Vagina (tissue), 2 donors: ENCODE results near the gene LIN7A. TPM values are rescaled to one million over a fixed set of nuclear protein-coding genes. Genes with fewer than 3 reads are reported as not detected.

Experiments
- DNase-seq, 2 donors: peaks; one replicate each; pipeline ENCODE4 v3.0.0-alpha.2; 2017; ENCODE audit errors: extremely low spot score in 2 of 2
- H3K27ac ChIP-seq: fragments of 200-600 bp; sonication (generic); one replicate; pipeline ENCODE4 v1.5.1; 2019
- H3K27me3 ChIP-seq: fragments of 200-600 bp; sonication (generic); one replicate; pipeline ENCODE4 v1.5.1; 2019
- H3K36me3 ChIP-seq, 2 donors: fragments of 200-600 bp; sonication (generic); one replicate each; pipeline ENCODE4 v1.5.1; 2017 to 2019
- H3K4me1 ChIP-seq: fragments of 200-600 bp; sonication (generic); one replicate; pipeline ENCODE4 v1.5.1; 2019
- H3K4me3 ChIP-seq, 2 donors: fragments of 200-600 bp; sonication (generic); 1 replicate in 1 of 2; 2 replicates in 1 of 2; pipeline ENCODE4 v1.5.1; 2016 to 2019
- H3K9me3 ChIP-seq: fragments of 200-600 bp; sonication (generic); one replicate; pipeline ENCODE4 v1.5.1; 2019
- POLR2A ChIP-seq, 2 donors: fragments of 450-650 bp; IDR thresholded peaks; one replicate each; pipeline ENCODE4 v1.6.1; 2017; ENCODE audit warnings: antibody characterized with exemption in 2 of 2, mild to moderate bottlenecking in 2 of 2, moderate library complexity in 2 of 2
- POLR2AphosphoS5 ChIP-seq, 2 donors: sonication (generic); formaldehyde crosslinking; IDR thresholded peaks; one replicate each; pipeline ENCODE4 v1.9.0; 2017; ENCODE audit warnings: antibody characterized with exemption in 2 of 2, mild to moderate bottlenecking in 2 of 2, low read depth in 1 of 2; ENCODE audit not compliant: insufficient read depth in 1 of 2
- intact Hi-C: fragments of 100-400 bp; cut with DNase I; formaldehyde crosslinking; loops from one replicate; pipeline ENCODE4 v1.15.1; 2023
- total RNA-seq: library from RNA; depleted of rRNA; stranded (reverse); fragments of >200 nt; gene quantifications from one replicate; pipeline ENCODE4 v1.2.3, GENCODE V29; 2016
- TF ChIP-seq, protein P1 (sequence below), 3 experiments: fragments of 450-650 bp in 2 of 3; fragments of 200-600 bp in 1 of 3; sonication (generic) in 1 of 3; IDR thresholded peaks; one replicate each; pipeline ENCODE4 v1.5.1; 2017 to 2019; ENCODE audit warnings: antibody characterized with exemption in 3 of 3, mild to moderate bottlenecking in 2 of 3, moderate library complexity in 2 of 3

Gene LIN7A
- total RNA-seq, 1 donor from 2014 or later, result 12.5 TPM

GRCh38 chr12:80830533-80831088, 107.1 kb downstream of the LIN7A start:
- intact Hi-C loops, result no loop called here
- H3K4me1 ChIP-seq, result no peaks in the 10 kb centered on the region
- TF ChIP-seq POLR2A (IDR thresholded peaks at IDR 0.05), result no peak
- TF ChIP-seq, protein P1, sequence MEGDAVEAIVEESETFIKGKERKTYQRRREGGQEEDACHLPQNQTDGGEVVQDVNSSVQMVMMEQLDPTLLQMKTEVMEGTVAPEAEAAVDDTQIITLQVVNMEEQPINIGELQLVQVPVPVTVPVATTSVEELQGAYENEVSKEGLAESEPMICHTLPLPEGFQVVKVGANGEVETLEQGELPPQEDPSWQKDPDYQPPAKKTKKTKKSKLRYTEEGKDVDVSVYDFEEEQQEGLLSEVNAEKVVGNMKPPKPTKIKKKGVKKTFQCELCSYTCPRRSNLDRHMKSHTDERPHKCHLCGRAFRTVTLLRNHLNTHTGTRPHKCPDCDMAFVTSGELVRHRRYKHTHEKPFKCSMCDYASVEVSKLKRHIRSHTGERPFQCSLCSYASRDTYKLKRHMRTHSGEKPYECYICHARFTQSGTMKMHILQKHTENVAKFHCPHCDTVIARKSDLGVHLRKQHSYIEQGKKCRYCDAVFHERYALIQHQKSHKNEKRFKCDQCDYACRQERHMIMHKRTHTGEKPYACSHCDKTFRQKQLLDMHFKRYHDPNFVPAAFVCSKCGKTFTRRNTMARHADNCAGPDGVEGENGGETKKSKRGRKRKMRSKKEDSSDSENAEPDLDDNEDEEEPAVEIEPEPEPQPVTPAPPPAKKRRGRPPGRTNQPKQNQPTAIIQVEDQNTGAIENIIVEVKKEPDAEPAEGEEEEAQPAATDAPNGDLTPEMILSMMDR (IDR thresholded peaks at IDR 0.05), result no peak
- TF ChIP-seq POLR2AphosphoS5 (IDR thresholded peaks at IDR 0.05; ENCODE audit: insufficient read depth in 1 of 2, low read depth in 1 of 2), result no peak

DNA sequence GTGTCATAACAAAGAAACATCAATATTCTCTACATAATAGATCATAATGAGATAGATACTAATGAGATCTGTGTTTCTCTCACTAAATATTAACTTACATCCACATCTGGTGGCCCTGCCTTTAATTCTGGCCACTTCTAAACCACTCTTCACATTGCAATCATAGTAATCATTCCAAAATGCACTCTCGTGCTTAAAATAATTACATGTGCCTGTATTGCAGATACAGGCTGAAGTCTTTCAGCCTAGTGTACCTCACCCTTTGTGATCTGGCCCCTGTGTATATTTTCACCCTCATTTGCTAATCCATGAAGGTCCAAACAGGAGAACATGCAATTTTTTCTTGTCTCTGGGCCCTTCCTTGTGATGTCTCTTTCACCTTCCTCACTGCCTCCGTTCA, 108.0 kb downstream of the LIN7A start:
- Histone ChIP-seq H3K36me3 (no peaks in the 10 kb centered on the region), H3K27me3 (no peaks in the 10 kb centered on the region), H3K9me3 (no peaks in the 10 kb centered on the region), H3K4me1 (no peaks in the 10 kb centered on the region), H3K4me3 (no peak overlapping the region), H3K27ac (no peak overlapping the region)
- intact Hi-C loops, result no loop called here
- no peak for DNase-seq
- TF ChIP-seq POLR2A (IDR thresholded peaks at IDR 0.05), result no peak
- TF ChIP-seq, protein P1 (IDR thresholded peaks at IDR 0.05), result no peak
- TF ChIP-seq POLR2AphosphoS5 (IDR thresholded peaks at IDR 0.05; ENCODE audit: insufficient read depth in 1 of 2, low read depth in 1 of 2), result no peak

More at GRCh38 chr12:80830533-80831088, 107.1 kb downstream of the LIN7A start:
- H3K9me3 ChIP-seq, result no peaks in the 10 kb centered on the region
- no peaks in the 10 kb centered on the region for H3K36me3 ChIP-seq
- no peaks in the 10 kb centered on the region for H3K27me3 ChIP-seq
- H3K27ac ChIP-seq, result no peak overlapping the region
- H3K4me3 ChIP-seq, result no peak overlapping the region
- DNase-seq, result no peak

DNA sequence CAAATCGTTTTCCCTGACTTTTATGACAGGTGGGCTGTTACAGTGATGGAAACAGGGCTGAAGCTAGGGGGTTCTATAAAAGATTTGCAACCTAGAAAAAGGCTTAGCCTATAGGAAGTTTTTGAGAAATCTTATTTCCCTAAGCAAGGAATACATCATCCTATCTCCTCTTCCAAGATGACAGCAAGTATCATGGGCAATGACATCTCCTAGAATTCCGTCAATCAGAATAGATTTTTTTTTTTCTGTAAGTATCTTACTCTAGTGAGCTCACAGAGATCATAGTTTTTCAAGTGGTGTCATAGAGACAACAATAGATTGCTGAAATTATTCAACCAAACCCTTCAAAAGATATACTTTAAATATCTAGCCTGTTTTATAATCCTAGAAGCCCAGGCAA, 112.2 kb downstream of the LIN7A start:
- H3K27ac ChIP-seq, result no peak overlapping the region
- no peak overlapping the region for H3K4me3 ChIP-seq
- no peaks in the 10 kb centered on the region for H3K27me3 ChIP-seq
- TF ChIP-seq, protein P1 (IDR thresholded peaks at IDR 0.05), result no peak
- no peak for TF ChIP-seq POLR2AphosphoS5 (IDR thresholded peaks at IDR 0.05; ENCODE audit: insufficient read depth in 1 of 2, low read depth in 1 of 2)
- TF ChIP-seq POLR2A (IDR thresholded peaks at IDR 0.05), result no peak
- no peak for DNase-seq
- intact Hi-C loops, result no loop called here
- no peaks in the 10 kb centered on the region for H3K9me3 ChIP-seq
- no peaks in the 10 kb centered on the region for H3K36me3 ChIP-seq
- no peaks in the 10 kb centered on the region for H3K4me1 ChIP-seq

- intact Hi-C loops, result no loop called here
- Histone ChIP-seq H3K27me3 (no peaks in the 10 kb centered on the region), H3K9me3 (no peaks in the 10 kb centered on the region), H3K4me3 (no peak overlapping the region), H3K36me3 (no peaks in the 10 kb centered on the region), H3K27ac (no peak overlapping the region), H3K4me1 (no peaks in the 10 kb centered on the region)
- no peak for TF ChIP-seq POLR2AphosphoS5 (IDR thresholded peaks at IDR 0.05; ENCODE audit: insufficient read depth in 1 of 2, low read depth in 1 of 2)
- TF ChIP-seq, protein P1 (IDR thresholded peaks at IDR 0.05), result no peak
- TF ChIP-seq POLR2A (IDR thresholded peaks at IDR 0.05), result no peak
- no peak for DNase-seq
These were observed 114.3 kb downstream of the LIN7A start for GRCh38 chr12:80823393-80823792.

DNA sequence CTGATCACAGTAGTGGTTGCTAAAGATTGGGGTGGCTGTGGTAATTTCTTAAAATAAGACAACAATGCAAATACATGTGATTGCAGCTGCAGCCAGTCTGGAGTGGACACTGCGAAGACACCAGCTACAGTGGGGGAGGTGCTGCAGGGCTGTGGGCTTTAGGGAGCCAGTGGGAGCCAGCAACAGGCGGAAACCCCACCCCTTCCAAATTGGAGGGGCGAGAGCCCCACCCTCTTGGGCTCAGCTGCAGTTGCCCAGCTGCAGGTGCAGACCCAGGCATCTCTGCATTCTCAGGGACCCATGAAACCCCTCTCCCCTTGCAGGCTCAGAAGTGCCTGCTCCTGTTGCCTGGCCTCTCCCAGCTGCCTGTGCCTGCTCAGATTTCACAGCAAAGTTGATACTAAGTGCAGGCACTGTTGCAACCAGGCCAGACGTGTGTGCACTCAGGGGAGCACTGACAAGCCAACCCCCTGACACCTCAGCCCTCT, 116.2 kb downstream of the LIN7A start:
- H3K4me3 ChIP-seq, result no peak overlapping the region
- intact Hi-C loops, result no loop called here
- H3K27me3 ChIP-seq, result no peaks in the 10 kb centered on the region
- no peak for DNase-seq
- H3K36me3 ChIP-seq, result no peaks in the 10 kb centered on the region
- TF ChIP-seq, protein P1 (IDR thresholded peaks at IDR 0.05), result no peak
- no peak for TF ChIP-seq POLR2A (IDR thresholded peaks at IDR 0.05)
- no peak for TF ChIP-seq POLR2AphosphoS5 (IDR thresholded peaks at IDR 0.05; ENCODE audit: insufficient read depth in 1 of 2, low read depth in 1 of 2)
- no peak overlapping the region for H3K27ac ChIP-seq
- H3K9me3 ChIP-seq, result no peaks in the 10 kb centered on the region
- no peaks in the 10 kb centered on the region for H3K4me1 ChIP-seq
